IMR-90 (cell line): ENCODE data around the gene SCYL3. TPM values are rescaled to one million over a fixed set of nuclear protein-coding genes. Genes with fewer than 3 reads are reported as not detected.

Experiments
- ATAC-seq: fragments of 200-7000 bp; cut with Tn5 transposase; 2 replicates; pipeline ENCODE4 v1.9.1; 2020; ENCODE audit warnings: low read depth, mild to moderate bottlenecking, moderate library complexity
- BruUV-seq: library from RNA; stranded (reverse); fragments of 400-500 nt; replicated peaks from 2 replicates; lab custom pipeline; 2021; lab: Mats Ljungman, UMichigan
- CTCF ChIA-PET: fragments of 300-600 bp; formaldehyde crosslinking; extraction: SDS; loops from one replicate; lab custom pipeline; 2021; ENCODE audit warnings: antibody characterized with exemption; lab: Yijun Ruan, JAX
- POLR2A ChIA-PET: fragments of 300-600 bp; sonication (Branson Sonifier 250); formaldehyde crosslinking; loops from one replicate; lab custom pipeline; 2022; ENCODE audit warnings: antibody characterized with exemption; ENCODE audit not compliant: unreplicated experiment; lab: Charles Lee
- DNase-seq: peaks from one replicate; pipeline ENCODE4 v3.0.0; 2013
- H2AFZ ChIP-seq: replicated peaks from 2 replicates; pipeline ENCODE3; 2013; ENCODE audit warnings: low read length, mild to moderate bottlenecking; ENCODE audit not compliant: poor library complexity
- H2AK5ac ChIP-seq: 2 replicates; pipeline ENCODE4 v1.6.1; 2013; ENCODE audit warnings: low read depth, low read length, inconsistent platforms
- H2AK9ac ChIP-seq: replicated peaks from 2 replicates; pipeline ENCODE3; 2013; ENCODE audit warnings: mild to moderate bottlenecking, low read depth, low read length, moderate library complexity; ENCODE audit not compliant: poor library complexity
- H2BK120ac ChIP-seq: 2 replicates; pipeline ENCODE4 v1.6.1; 2013; ENCODE audit warnings: low read depth, low read length, inconsistent platforms
- H2BK15ac ChIP-seq: 3 replicates; pipeline ENCODE4 v1.6.1; 2013; ENCODE audit warnings: low read depth, low read length, inconsistent platforms
- H2BK20ac ChIP-seq: 2 replicates; pipeline ENCODE4 v1.6.1; 2013; ENCODE audit warnings: low read depth, mild to moderate bottlenecking, inconsistent platforms, low read length, moderate library complexity
- H2BK5ac ChIP-seq: 2 replicates; pipeline ENCODE4 v1.6.1; 2013; ENCODE audit warnings: mild to moderate bottlenecking, low read depth, low read length, inconsistent platforms; ENCODE audit not compliant: poor library complexity, severe bottlenecking
- H3K14ac ChIP-seq: replicated peaks from 2 replicates; pipeline ENCODE4 v1.6.1; 2013; ENCODE audit warnings: low read depth, low read length, inconsistent platforms
- H3K18ac ChIP-seq: 2 replicates; pipeline ENCODE4 v1.6.1; 2013; ENCODE audit warnings: low read depth, low read length, control low read depth
- H3K23ac ChIP-seq: 2 replicates; pipeline ENCODE4 v1.6.1; 2013; ENCODE audit warnings: low read depth, low read length, inconsistent platforms
- H3K27ac ChIP-seq: 2 replicates; pipeline ENCODE4 v1.5.1; 2013; ENCODE audit warnings: mild to moderate bottlenecking, control low read depth, low read length; ENCODE audit not compliant: insufficient read depth
- H3K27me3 ChIP-seq: 2 replicates; pipeline ENCODE4 v1.6.1; 2013; ENCODE audit warnings: low read length; ENCODE audit not compliant: control insufficient read depth, insufficient read depth
- H3K36me3 ChIP-seq: 2 replicates; pipeline ENCODE4 v1.6.1; 2013; ENCODE audit warnings: low read length, mixed read lengths; ENCODE audit not compliant: control insufficient read depth, insufficient read depth
- H3K4ac ChIP-seq: 2 replicates; pipeline ENCODE4 v1.6.1; 2013; ENCODE audit warnings: low read depth, low read length, inconsistent platforms
- H3K4me1 ChIP-seq: 2 replicates; pipeline ENCODE4 v1.6.1; 2013; ENCODE audit warnings: low read length, mixed read lengths; ENCODE audit not compliant: control insufficient read depth, insufficient read depth
- H3K4me2 ChIP-seq: 2 replicates; pipeline ENCODE4 v1.6.1; 2013; ENCODE audit warnings: low read depth, mild to moderate bottlenecking, control low read depth, low read length, moderate library complexity
- H3K4me3 ChIP-seq: 2 replicates; pipeline ENCODE4 v1.5.1; 2013; ENCODE audit warnings: low read depth, mild to moderate bottlenecking, control low read depth, low read length, moderate library complexity; ENCODE audit not compliant: insufficient read depth
- H3K56ac ChIP-seq: 2 replicates; pipeline ENCODE4 v1.6.1; 2013; ENCODE audit warnings: low read length, inconsistent platforms; ENCODE audit not compliant: insufficient read depth; ENCODE audit errors: extremely low read depth
- H3K79me1 ChIP-seq, 2 experiments: 2 replicates each; pipeline ENCODE4 v1.6.1; 2013; ENCODE audit warnings: low read length in 2 of 2, inconsistent platforms in 1 of 2, low read depth in 1 of 2
- H3K9ac ChIP-seq: 2 replicates; pipeline ENCODE4 v1.6.1; 2013; ENCODE audit warnings: low read depth, low read length, control low read depth
- H3K9me1 ChIP-seq: 2 replicates; pipeline ENCODE4 v1.6.1; 2013; ENCODE audit warnings: low read length, inconsistent platforms; ENCODE audit not compliant: insufficient read depth
- H3K9me3 ChIP-seq: 2 replicates; pipeline ENCODE4 v1.6.1; 2013; ENCODE audit warnings: low read length; ENCODE audit not compliant: control insufficient read depth, insufficient read depth
- H4K20me1 ChIP-seq: 2 replicates; pipeline ENCODE4 v1.6.1; 2013; ENCODE audit warnings: low read length, inconsistent platforms; ENCODE audit not compliant: insufficient read depth
- H4K5ac ChIP-seq: 2 replicates; pipeline ENCODE4 v1.6.1; 2013; ENCODE audit warnings: mild to moderate bottlenecking, low read depth, low read length, control low read depth
- H4K8ac ChIP-seq, 2 experiments: 2 replicates each; pipeline ENCODE4 v1.6.1; 2013; ENCODE audit warnings: low read depth in 2 of 2, low read length in 2 of 2, control low read depth in 1 of 2, inconsistent platforms in 1 of 2
- H4K91ac ChIP-seq: 2 replicates; pipeline ENCODE4 v1.6.1; 2013; ENCODE audit warnings: low read depth, low read length, inconsistent platforms; ENCODE audit not compliant: insufficient read depth
- MXI1 ChIP-seq: IDR thresholded peaks from 2 replicates; pipeline ENCODE4 v1.6.1; 2012; ENCODE audit warnings: low read depth, mild to moderate bottlenecking, low read length, moderate library complexity, borderline replicate concordance
- RFX5 ChIP-seq: IDR thresholded peaks from 2 replicates; pipeline ENCODE4 v1.8.0; 2012; ENCODE audit warnings: low read depth, mild to moderate bottlenecking, low read length, moderate library complexity
- WGBS, 2 experiments: methylation state at CpG; one replicate each; pipeline versions ENCODE4 v1.1.5 to v1.1.7; 2013; ENCODE audit warnings: missing lambda C conversion rate in 2 of 2; ENCODE audit not compliant: insufficient read length in 1 of 2; ENCODE audit errors: extremely low coverage in 2 of 2; 5-methylcytosine and 5-hydroxymethylcytosine counted together
- dilution Hi-C: fragments of 300-500 bp; cut with HindIII; formaldehyde crosslinking; loops from one replicate; pipeline ENCODE4 v1.14.3; 2018; ENCODE audit warnings: low sequenced_read_pairs; ENCODE audit not compliant: unreplicated experiment
- in situ Hi-C: fragments of 300-500 bp; cut with MboI; formaldehyde crosslinking; loops from 3 replicates; pipeline ENCODE4 v1.14.3; 2019; ENCODE audit warnings: low sequenced_read_pairs, inconsistent platforms, mixed read lengths
- intact Hi-C: fragments of 100-400 bp; cut with micrococcal nuclease; formaldehyde crosslinking; loops from 2 replicates; pipeline ENCODE4 v1.10.0; 2022
- polyA plus RNA-seq, 3 experiments: library from polyadenylated mRNA; depleted of rRNA; stranded (reverse); fragments of >200 nt; gene quantifications; 2 replicates each; pipeline ENCODE4 v1.2.3, GENCODE V29; 2012; ENCODE audit warnings: low replicate concordance in 1 of 3
- total RNA-seq: library from RNA; depleted of rRNA; stranded (reverse); fragments of >200 nt; gene quantifications from 2 replicates; pipeline ENCODE4 v1.2.3, GENCODE V29; 2012
- TF ChIP-seq, protein P1 (sequence below): fragments of 150-350 bp; IDR thresholded peaks from 2 replicates; pipeline ENCODE4 v1.6.1; 2017; ENCODE audit warnings: mild to moderate bottlenecking, antibody characterized with exemption, low read length, low read depth
- TF ChIP-seq, protein P2 (sequence below): conservative IDR thresholded peaks from 2 replicates; pipeline ENCODE4 v1.5.1; 2012; ENCODE audit warnings: mild to moderate bottlenecking, low read depth, low read length, improper control_type of control experiment

Gene SCYL3
- total and polyA plus RNA-seq, 2 of the 4 experiments (the other 2 are of a cell fraction), result 3.9 to 8.4 TPM

DNA sequence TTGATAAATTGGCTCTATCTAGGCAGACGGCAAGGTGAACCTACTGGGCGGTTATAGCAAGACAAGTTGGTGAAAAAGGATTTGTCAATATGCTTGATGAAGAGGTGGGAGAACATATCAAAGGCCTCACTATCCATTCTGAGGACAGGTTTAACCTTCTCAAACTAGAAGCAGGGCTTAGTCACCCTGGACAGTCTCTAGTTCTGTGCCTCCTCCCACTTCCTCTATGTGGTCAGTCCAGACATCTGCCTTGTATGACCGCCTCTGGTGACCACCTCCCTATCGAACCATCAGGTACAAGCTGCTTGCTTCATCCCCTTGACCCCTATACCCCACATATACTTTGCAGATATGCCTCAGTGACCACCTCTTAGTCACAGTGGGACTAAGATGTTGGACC is 2.3 kb upstream of the SCYL3 start:
- Histone ChIP-seq H4K20me1 (no peaks in the 10 kb centered on the region), H4K5ac (no peak overlapping the region), H3K9me1 (no peaks in the 10 kb centered on the region), H2BK120ac (no peak overlapping the region), H2AFZ (peak overlapping the region; percentile 23), H3K4me3 (no peak overlapping the region), H3K4me1 (peaks cover 2% of the 10 kb centered on the region; the same call in 1 of the 2 replicates), H4K91ac (no peak overlapping the region), H2AK9ac (no peak overlapping the region), H2BK15ac (no peak overlapping the region), H3K9ac (no peak overlapping the region), H3K27ac (no peak overlapping the region), H3K23ac (no peak overlapping the region), H2BK5ac (no peak overlapping the region), H3K18ac (no peak overlapping the region), H3K27me3 (peaks cover 5% of the 10 kb centered on the region; the same call in 1 of the 2 replicates), H3K4ac (no peak overlapping the region), H2AK5ac (no peak overlapping the region), H3K56ac (no peak overlapping the region), H3K79me1 (peaks cover 10 to 16% of the 10 kb centered on the region in 2 experiments; a peak in 3 of 4 replicates), H3K36me3 (no peaks in the 10 kb centered on the region), H4K8ac (no peak overlapping the region), H3K4me2 (no peak overlapping the region), H3K9me3 (no peaks in the 10 kb centered on the region), H3K14ac (no peak overlapping the region), H2BK20ac (no peak overlapping the region)
- intact Hi-C loops (no loop called here), dilution Hi-C loops (no loop called here), in situ Hi-C loops (no loop called here)
- ChIA-PET CTCF (no interaction called here), POLR2A (no interaction called here)
- no peak for DNase-seq
- no peak for ATAC-seq
- WGBS, 2 experiments, result no CpG with 5 or more reads among the region's 4 CpGs
- no peak for TF ChIP-seq RFX5
- TF ChIP-seq MXI1, result no peak
- TF ChIP-seq, protein P1, sequence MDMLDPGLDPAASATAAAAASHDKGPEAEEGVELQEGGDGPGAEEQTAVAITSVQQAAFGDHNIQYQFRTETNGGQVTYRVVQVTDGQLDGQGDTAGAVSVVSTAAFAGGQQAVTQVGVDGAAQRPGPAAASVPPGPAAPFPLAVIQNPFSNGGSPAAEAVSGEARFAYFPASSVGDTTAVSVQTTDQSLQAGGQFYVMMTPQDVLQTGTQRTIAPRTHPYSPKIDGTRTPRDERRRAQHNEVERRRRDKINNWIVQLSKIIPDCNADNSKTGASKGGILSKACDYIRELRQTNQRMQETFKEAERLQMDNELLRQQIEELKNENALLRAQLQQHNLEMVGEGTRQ, result no peak
- TF ChIP-seq, protein P2, sequence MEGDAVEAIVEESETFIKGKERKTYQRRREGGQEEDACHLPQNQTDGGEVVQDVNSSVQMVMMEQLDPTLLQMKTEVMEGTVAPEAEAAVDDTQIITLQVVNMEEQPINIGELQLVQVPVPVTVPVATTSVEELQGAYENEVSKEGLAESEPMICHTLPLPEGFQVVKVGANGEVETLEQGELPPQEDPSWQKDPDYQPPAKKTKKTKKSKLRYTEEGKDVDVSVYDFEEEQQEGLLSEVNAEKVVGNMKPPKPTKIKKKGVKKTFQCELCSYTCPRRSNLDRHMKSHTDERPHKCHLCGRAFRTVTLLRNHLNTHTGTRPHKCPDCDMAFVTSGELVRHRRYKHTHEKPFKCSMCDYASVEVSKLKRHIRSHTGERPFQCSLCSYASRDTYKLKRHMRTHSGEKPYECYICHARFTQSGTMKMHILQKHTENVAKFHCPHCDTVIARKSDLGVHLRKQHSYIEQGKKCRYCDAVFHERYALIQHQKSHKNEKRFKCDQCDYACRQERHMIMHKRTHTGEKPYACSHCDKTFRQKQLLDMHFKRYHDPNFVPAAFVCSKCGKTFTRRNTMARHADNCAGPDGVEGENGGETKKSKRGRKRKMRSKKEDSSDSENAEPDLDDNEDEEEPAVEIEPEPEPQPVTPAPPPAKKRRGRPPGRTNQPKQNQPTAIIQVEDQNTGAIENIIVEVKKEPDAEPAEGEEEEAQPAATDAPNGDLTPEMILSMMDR, result no peak
- no TSS peak for BruUV-seq
